ENCODE data around the gene ARHGDIA.

Gene ARHGDIA

GRCh38 chr17:81888988-81889595 is 18.0 kb upstream of the ARHGDIA start:
- no peak for DNase-seq (ENCODE audit: low read depth in 2 of 2)

DNA sequence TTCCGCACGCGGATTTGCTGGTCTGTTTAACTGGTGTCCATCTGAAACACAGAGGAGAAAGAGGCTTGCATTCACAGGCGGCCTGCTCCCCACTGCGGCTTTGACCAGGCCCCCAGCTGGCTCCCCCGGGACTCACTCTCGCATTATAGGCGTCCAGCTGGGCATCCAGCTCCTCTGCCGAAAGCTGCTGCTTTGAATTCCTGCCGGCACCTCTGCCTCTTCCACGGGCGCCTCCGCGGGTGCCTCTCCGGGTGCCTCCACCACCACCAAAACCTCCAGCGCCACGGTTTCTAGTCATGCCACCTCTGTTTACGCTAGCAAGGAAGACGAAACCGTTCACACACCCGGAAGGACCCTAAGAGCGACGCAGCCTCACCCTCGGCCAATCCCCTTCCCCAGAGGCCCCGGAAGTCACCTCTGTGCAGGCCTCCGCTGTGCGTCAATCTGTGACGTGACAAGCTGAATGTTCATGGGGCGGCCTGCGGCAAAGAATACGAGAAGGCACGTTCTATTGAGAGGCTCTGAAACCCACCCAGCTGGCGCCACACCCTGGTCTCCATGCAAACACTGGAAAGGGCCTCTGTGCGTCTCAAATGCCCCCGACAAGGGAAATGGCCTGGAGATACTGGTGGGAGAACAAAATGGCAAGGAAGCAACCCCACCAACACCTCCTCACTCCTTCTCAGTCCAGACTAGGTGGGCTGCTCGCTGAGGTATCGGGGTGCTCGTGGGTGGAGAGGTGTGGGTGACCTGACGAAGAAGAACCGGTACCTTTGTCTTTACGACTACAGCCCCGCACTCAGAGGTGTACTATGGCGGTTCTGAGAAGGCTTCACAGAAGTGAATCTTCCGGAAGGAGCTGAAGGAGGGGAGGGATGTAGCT is 17.2 kb upstream of the ARHGDIA start:
- DNase-seq (ENCODE audit: low read depth in 2 of 2), result no peak

DNA sequence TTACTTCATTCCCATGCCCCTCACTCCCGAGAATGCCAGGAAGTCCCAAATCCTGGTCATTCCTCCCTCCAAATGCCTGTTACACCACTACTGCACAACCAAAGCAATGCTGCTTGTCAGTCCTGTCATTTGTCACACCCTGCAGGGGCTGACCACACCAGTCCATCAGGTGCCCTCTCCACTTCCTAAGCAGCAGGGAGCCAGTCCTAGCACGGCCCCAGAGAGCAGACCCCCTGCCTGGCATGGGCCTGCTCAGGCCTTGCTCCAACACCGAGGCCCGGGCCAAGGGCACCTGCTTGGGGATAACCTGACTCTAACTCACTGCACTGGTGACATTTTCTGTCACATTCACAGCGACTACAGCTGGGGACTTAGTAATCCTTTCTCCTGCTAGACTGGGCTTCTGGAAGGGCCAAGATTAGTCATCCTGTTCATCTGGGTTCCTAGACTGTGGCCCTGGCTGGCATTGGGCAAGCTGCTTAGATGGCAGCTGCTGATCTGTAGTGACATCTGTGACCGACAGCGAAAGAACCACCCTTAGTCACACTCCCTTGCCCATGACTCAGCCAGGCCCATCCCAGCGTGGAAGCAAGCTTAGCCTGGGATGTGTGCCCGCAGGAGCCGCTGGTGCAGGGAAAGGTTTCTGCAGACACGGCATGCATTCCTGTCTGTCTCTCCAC is 14.9 kb upstream of the ARHGDIA start:
- DNase-seq (ENCODE audit: low read depth in 2 of 2), result no peak

- no peak for DNase-seq (ENCODE audit: low read depth in 2 of 2)
Observed at GRCh38 chr17:81885454-81885853, 14.3 kb upstream of the ARHGDIA start.

DNA sequence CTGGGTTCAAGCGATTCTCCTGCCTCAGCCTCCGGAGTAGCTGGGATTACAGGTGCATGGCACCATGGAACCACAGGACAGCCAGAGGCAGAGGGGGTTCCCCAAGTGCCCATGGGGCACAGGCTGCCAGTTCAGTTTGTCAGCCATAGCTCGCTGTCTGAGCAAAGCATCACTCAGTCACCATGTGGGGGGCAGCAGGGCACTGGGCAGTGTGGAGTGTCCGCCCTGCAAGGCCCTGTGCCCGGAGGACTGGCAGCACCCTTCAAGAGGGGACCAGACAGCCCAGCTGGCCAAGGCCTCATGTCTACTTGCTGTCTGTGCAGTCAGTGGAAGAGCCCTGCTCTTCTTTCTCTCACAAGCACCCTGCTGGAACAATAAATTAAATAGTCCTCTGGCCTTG is 13.8 kb upstream of the ARHGDIA start:
- DNase-seq (ENCODE audit: low read depth in 2 of 2), result no peak

- no peak for DNase-seq (ENCODE audit: low read depth in 2 of 2)
Observed at GRCh38 chr17:81884520-81884919, 13.4 kb upstream of the ARHGDIA start.

DNA sequence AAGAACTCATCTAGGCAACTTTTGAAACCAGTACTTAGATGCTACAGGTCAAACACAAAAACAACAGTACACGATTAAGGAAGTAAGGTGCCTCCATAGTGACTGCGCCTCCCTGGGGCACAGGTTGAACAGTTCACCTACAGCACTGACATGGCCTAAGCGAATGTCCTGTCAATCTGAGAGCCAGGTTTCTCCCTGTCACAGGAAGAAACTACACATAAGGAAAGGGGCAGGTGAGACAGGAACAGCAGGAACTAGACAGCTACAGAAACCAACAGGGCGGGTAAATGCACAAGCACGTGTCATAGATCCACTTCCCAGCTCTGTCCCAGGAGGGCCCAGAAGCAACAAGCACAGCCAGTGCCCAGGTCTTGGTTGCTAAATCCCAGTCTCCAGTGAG is 8.0 kb upstream of the ARHGDIA start:
- DNase-seq (ENCODE audit: low read depth in 2 of 2), result no peak

- no peak for DNase-seq (ENCODE audit: low read depth in 2 of 2)
Observed at GRCh38 chr17:81878294-81878693, 7.2 kb upstream of the ARHGDIA start.

GRCh38 chr17:81877569-81877968 is 6.4 kb upstream of the ARHGDIA start:
- no peak for DNase-seq (ENCODE audit: low read depth in 2 of 2)

GRCh38 chr17:81871387-81872230 is 472 bp upstream of the ARHGDIA start:
- peak; percentile 93 to 95 for DNase-seq (ENCODE audit: low read depth in 2 of 2)

GRCh38 chr17:81870131-81870980 is 781 bp downstream of the ARHGDIA start:
- DNase-seq (ENCODE audit: low read depth in 2 of 2), result peak in 1 of 2 donors; percentile 28

DNA sequence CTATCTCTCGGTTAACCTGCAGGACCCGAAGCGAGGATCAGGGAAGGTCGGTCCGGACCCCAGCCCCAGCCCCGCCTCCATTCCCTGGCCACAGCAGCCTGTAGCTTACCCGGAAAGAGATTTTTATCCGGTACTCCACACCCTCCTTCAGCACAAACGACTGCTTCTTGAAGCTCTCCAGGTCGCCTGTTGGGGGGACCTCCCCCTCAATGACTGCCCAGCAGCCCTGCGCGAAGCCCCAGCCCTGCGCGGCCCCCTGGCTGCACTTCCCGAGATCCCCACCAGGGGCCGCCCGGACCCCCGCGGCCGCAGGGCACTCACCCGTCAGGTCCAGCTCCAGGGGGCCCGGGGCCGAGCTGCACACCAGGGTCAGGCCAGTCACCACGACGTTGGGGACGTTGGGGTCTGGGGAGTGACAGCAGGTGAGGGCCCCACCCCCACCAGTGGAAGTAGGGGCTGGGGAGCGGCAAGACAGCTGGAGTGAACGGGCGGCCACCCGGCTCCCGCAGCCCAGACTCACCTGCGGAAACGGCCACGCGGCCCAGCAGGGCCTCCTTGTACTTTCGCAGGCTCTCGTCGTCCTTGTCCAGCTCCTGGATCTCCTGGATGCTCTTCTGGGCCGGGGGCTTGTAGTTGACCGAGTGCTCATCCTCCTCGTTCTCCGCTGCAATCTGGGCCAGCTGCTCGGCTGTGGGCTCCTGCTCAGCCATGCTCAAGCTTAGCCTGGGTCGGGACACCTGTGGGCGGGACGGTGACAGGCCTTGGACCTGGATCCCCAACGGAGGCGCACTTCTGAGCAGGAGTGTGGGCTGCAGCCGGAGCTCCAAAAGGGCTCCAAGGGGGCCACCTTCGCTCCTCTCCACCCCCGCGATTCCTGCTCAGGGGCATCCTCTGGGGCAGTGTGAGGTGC is 1.7 kb downstream of the ARHGDIA start:
- DNase-seq (ENCODE audit: low read depth in 2 of 2), result peak; percentile 33 to 41

DNA sequence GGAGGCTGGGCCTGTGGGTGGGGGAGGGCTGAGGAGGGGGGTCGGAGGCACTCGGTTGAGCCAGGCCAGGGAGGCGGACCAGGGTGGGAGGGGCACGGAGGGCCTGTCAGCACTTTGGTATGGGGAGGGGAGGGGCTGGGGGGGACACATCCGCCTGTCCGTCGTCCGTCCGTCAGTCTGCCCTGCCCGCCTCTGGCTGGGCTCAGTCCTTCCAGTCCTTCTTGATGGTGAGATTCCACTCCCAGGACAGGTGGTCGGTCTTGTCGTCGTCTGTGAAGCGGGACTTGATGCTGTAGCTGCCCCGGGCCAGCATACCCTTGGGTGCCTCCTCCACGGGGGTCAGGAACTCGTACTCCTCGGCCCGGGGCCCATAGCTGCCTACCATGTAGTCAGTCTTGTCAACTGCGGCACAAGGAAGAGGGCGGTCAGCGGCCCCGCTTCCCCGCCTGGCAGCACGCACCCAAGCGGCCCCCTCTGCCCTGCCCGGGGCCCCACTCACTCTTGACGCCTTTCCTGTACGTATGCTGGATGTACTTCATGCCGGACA is 2.4 kb downstream of the ARHGDIA start:
- no peak for DNase-seq (ENCODE audit: low read depth in 2 of 2)

DNA sequence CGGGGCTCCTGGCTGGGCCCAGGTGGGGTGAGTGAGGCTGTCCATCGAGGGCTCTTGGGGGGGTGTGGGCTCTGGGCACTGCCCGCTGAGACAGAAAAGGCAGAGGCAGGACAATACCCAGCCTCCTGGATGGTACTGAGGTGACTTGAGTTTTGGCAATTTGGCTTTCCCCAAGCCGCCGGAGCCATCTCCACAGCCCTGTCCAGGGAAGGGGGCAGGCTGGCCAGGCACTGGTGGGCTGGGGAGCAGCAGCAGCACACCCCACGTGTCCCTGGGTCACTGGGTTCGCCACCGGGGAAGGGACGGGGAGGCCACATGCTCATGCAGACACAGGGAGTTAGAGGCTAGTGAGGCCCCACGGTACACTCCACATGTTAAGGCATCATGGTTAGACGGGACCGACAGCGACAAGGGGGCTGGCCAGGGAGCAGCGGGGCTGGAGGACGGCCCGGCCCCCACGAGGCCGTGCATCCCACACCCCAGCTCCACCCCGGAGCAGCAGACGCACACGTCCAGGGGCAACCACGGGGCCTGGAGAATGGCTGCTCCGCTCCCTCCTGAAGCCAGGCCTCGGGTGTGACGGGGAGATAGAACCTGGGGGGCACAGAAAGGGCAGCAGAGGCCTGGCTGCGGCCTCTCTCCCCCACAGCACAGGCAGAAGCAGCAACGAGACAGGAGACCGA is 3.0 kb downstream of the ARHGDIA start:
- no peak for DNase-seq (ENCODE audit: low read depth in 2 of 2)

- DNase-seq (ENCODE audit: low read depth in 2 of 2), result no peak
Observed at GRCh38 chr17:81867170-81867990, 3.8 kb downstream of the ARHGDIA start.

DNA sequence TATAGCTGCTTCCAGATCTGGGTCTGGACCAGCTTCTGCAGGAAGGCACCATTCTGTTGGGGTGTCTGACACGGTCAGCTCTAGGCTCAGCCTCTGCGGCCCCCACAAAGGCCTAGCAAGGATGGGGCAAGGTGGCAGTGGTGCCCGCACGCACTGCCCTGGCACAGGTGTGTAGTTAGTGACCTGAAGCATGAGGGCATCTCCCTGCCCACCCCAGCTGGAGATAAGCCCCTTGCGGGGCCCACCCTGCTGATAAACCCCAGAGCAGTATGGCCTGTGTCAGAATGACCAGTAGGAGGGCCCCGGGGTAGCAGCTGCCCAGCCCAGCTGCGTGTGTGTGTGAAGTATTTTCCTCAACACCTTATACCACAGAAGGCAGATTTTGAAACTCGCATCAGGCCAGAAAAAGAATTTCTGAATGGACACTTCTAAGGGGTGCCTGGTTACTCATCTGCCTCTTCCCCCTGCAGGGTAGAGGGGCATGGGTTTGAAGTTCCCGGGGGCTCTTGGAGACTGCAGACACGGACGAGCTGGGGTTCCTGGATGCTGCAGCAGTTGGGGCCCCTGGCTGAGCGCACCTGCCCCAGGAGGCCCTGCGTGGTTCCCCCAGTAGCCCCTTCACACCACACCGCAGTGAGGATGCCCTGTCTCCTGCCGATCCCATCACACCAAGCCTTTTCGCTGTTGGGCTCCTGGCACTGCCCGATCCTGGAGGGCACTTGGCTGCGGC is 4.5 kb downstream of the ARHGDIA start:
- no peak for DNase-seq (ENCODE audit: low read depth in 2 of 2)

DNA sequence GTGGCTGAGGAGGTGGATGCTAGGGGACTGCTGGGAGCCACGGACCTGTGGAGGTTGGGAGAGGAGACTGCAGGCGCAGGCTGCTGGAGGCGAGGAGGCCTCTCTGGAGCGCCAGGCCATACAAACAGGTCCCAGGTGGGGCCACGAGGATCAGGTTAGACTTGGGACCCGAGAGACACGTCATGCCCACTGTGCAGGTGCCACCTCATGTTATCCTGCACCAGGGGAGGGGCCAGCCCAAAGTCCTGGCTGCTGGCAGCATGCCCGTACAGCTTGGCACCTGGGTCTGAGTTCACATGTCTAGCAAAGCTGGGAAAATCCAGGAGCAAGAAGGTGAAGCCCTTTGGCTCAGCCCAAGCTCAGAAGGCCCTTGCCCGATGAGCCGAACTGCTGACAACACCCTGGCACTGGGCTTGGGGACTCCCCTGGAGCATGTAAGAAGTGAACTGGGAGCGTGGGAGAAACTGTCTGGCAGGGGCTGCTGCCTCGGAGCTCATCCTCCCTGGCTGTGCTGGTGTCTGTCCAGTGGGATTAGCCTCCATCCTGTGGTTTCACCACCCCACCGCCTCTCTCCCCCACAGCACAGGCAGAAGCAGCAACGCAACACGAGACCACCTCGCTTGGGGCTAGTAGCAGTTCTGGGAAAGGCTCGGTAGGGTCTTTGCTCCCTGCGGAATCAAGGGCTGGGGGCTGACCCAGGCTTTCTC is 5.3 kb downstream of the ARHGDIA start:
- no peak for DNase-seq (ENCODE audit: low read depth in 2 of 2)

Measured in stimulated activated CD8-positive, alpha-beta memory T cell treated with anti-CD3 and anti-CD28 coated beads, Interleukin-15, amount 100 ng/mL, for 48 hours (primary cell).